Heart left ventricle (tissue), 16 donors: ENCODE data around the gene CBLC. TPM values are rescaled to one million over a fixed set of nuclear protein-coding genes. Genes with fewer than 3 reads are reported as not detected.

Experiments
- ATAC-seq, 4 donors: fragments of 200-7000 bp; cut with Tn5 transposase; one replicate each; pipeline ENCODE4 v1.9.1; 2020 to 2022; ENCODE audit warnings: moderate library complexity in 4 of 4, mild to moderate bottlenecking in 3 of 4, moderate number of reproducible peaks in 1 of 4
- DNase-seq, 5 donors: peaks; one replicate each; pipeline ENCODE4 v3.0.0-alpha.2; 2020
- H3K27ac ChIP-seq, 12 donors: fragments of 200-600 bp; sonication (generic) in 4 of 12; one replicate each; pipeline versions ENCODE4 v1.5.0 to v1.8.0; 2016 to 2022; ENCODE audit warnings: mild to moderate bottlenecking in 2 of 12
- H3K27me3 ChIP-seq, 9 donors: fragments of 200-600 bp; sonication (generic) in 2 of 9; one replicate each; pipeline versions ENCODE4 v1.5.1 to v1.8.0; 2016 to 2022; ENCODE audit warnings: mild to moderate bottlenecking in 3 of 9
- H3K36me3 ChIP-seq, 9 donors: fragments of 200-600 bp; sonication (generic) in 2 of 9; one replicate each; pipeline versions ENCODE4 v1.5.0 to v1.8.0; 2018 to 2022; ENCODE audit warnings: mild to moderate bottlenecking in 2 of 9
- H3K4me1 ChIP-seq, 12 donors: fragments of 200-600 bp; sonication (generic) in 4 of 12; one replicate each; pipeline versions ENCODE4 v1.5.0 to v1.8.0; 2016 to 2022; ENCODE audit warnings: mild to moderate bottlenecking in 3 of 12
- H3K4me3 ChIP-seq, 12 donors: fragments of 200-600 bp; sonication (generic) in 4 of 12; one replicate each; pipeline versions ENCODE4 v1.5.0 to v1.8.0; 2017 to 2022; ENCODE audit warnings: mild to moderate bottlenecking in 9 of 12, moderate library complexity in 4 of 12
- H3K9me3 ChIP-seq, 12 donors: fragments of 200-600 bp; sonication (generic) in 4 of 12; one replicate each; pipeline versions ENCODE4 v1.5.0 to v1.8.0; 2016 to 2022; ENCODE audit warnings: mild to moderate bottlenecking in 1 of 12
- CTCF ChIP-seq, 12 donors: fragments of 200-600 bp; sonication (generic) in 4 of 12; IDR thresholded peaks; one replicate each; pipeline versions ENCODE4 v1.5.0 to v1.8.0; 2018 to 2022; ENCODE audit warnings: antibody characterized with exemption in 12 of 12, mild to moderate bottlenecking in 5 of 12
- POLR2A ChIP-seq, 2 donors: fragments of 450-650 bp; IDR thresholded peaks; one replicate each; pipeline ENCODE4 v1.6.1; 2017; ENCODE audit warnings: antibody characterized with exemption in 2 of 2, mild to moderate bottlenecking in 2 of 2, moderate library complexity in 2 of 2
- WGBS, 4 donors: extraction: QIAGEN DNeasy Blood & Tissue Kit in 2 of 4; methylation state at CpG; one replicate each; pipeline versions ENCODE4 v1.1.5 to v1.1.7; 2013 to 2018; 5-methylcytosine and 5-hydroxymethylcytosine counted together
- intact Hi-C, 10 donors: fragments of 100-400 bp; cut with DNase I; formaldehyde crosslinking; loops; one replicate each; pipeline versions ENCODE4 v1.11.1 to v1.14.2; 2022
- polyA plus RNA-seq, 2 donors: library from polyadenylated mRNA; stranded (reverse); fragments of 200-250 nt; gene quantifications; one replicate each; pipeline ENCODE4 v1.2.3, GENCODE V29; 2013
- total RNA-seq, 9 donors: library from RNA; depleted of rRNA in 2 of 9; stranded (reverse); fragments of >200 nt in 2 of 9; fragmentation: NEBNext Ultra II Directional in 3 of 9; extraction: Animal tissue kit (Norgen Biotek cat#: 25700) in 3 of 9; gene quantifications; one replicate each; pipeline versions ENCODE4 v1.1.0 to v1.2.4, GENCODE V29; 2016 to 2023
- donor health status: ischemic (EF 13 %, LVEDD 7.1; RV severe dilation, severe dysfunction).
- donor health status: healthy with polysubstance abuse.
- donor health status: DM: no; HTN: yes; CAD: no.
- donor health status: DM: no; HTN: no; CAD: no.
- donor health status: ischemic (EF 25% LVEDD 6.9; RV normal size, moderate dysfunction).
- donor health status: ischemic (EF 25% LVEDD 5.7; RV mildly dilated, moderate dysfunction).
- donor health status: healthy.
- donor health status: DM: yes; HTN: yes; CAD: no.
- donor health status: ischemic (EF 35%, LVEDD 5.7; RV mildly dilated, moderate dysfunction).
- donor health status: nonischemic (EF 11% LVEDD 7.7; RV severe dilation, severe dysfunction).
- donor health status: DM: yes; HTN: yes; CAD: no.
- donor health status: PGD.
- donor health status: ischemic (EF 29% LVEDD 5.4; RV normal size, mild dysfunction).
- donor health status: nonischemic (EF 23%, LVEDD 6.1; RV moderate dilation, normal function).

Gene CBLC
- total and polyA plus RNA-seq, 11 donors = 0.04 TPM; not detected in 10

- WGBS, 4 donors = 70 to 76% (median 70%) methylated on average over 8 of the region's 8 CpGs
- DNase-seq (no peak), ATAC-seq (no peak)
- intact Hi-C loops = no loop called here
- peak overlapping the region in 10 of 12 donors; percentile 86 to 100 (median 95) for H3K27ac ChIP-seq
- TF ChIP-seq POLR2A (IDR thresholded peaks at IDR 0.05) (no peak), CTCF (IDR thresholded peaks at IDR 0.05) (no peak)
- H3K4me1 ChIP-seq = peaks cover 25 to 89% (median 66%) of the 10 kb centered on the region in 12 donors
- H3K27me3 ChIP-seq = no peaks in the 10 kb centered on the region
- peaks cover 4 to 61% (median 21%) of the 10 kb centered on the region in 9 donors for H3K36me3 ChIP-seq
- H3K4me3 ChIP-seq = peak overlapping the region in 11 of 12 donors; percentile 26 to 96 (median 55)
- H3K9me3 ChIP-seq = no peaks in the 10 kb centered on the region
These were observed 25.4 kb upstream of the CBLC start for GRCh38 chr19:44752123-44752815.

DNA sequence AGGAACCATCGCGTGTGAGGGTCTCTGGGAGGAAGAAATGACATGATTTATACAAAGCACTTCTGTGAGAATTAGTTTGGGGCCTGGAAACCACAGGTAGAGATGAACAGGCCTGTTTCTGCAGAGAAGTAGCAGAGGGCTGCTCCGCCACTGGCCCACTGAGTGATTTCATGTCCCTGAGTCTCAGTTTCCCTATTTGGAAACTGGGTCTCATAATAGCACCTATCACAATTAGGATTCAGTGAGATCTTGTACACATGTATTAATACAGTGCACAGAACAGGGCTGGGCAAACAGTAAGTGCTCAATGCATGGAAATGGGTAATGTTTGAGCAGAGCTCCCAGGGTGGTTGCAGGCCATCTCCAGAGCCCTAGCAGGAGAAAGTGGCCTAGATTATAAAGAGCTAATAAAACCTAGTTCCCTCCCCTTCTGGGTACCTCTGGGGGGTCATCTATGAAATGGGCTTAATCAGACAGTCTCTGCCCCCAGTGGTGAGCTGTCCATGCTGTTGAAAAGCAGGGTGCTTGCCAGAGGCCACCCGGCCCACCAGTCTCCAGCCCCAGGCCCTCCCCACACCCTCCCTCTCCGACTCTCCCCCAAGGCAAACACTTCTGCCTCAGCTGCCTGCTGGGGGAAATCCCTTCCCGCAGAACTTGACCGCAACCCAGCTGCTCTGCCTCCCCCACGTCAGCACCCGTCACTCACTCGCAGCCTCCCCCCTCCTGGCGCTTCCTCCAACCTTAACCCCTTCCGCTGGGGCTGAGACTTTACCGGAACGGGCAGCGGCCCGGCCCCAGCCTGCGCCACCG is 24.7 kb upstream of the CBLC start:
- DNase-seq (peak; percentile 93 to 97 (median 94)), ATAC-seq (peak; percentile 30 to 65 (median 64))
- Histone ChIP-seq H3K4me1 (peaks cover 25 to 91% (median 70%) of the 10 kb centered on the region in 12 donors), H3K36me3 (peaks cover 4 to 69% (median 21%) of the 10 kb centered on the region in 9 donors), H3K9me3 (no peaks in the 10 kb centered on the region), H3K4me3 (peak overlapping the region in 11 of 12 donors; percentile 26 to 96 (median 55)), H3K27ac (peak overlapping the region; percentile 86 to 100 (median 95)), H3K27me3 (no peaks in the 10 kb centered on the region)
- TF ChIP-seq CTCF (IDR thresholded peaks at IDR 0.05) (peak in 3 of 12 donors; percentile 10 to 20 (median 14)), POLR2A (IDR thresholded peaks at IDR 0.05) (no peak)
- intact Hi-C loops = no loop called here
- 13 to 23% (median 14%) methylated on average over 11 to 18 of the region's 18 CpGs for WGBS, 4 donors

- no peak for TF ChIP-seq CTCF (IDR thresholded peaks at IDR 0.05)
- no peak for TF ChIP-seq POLR2A (IDR thresholded peaks at IDR 0.05)
- peak overlapping the region; percentile 86 to 100 (median 95) for H3K27ac ChIP-seq
- H3K9me3 ChIP-seq = no peaks in the 10 kb centered on the region
- peaks cover 25 to 95% (median 75%) of the 10 kb centered on the region in 12 donors for H3K4me1 ChIP-seq
- no peaks in the 10 kb centered on the region for H3K27me3 ChIP-seq
- H3K4me3 ChIP-seq = peak overlapping the region in 11 of 12 donors; percentile 26 to 96 (median 55)
- intact Hi-C loops = no loop called here
- peaks cover 4 to 74% (median 25%) of the 10 kb centered on the region in 9 donors for H3K36me3 ChIP-seq
- WGBS, 4 donors = 0 to 3% (median 1%) methylated on average over 9 to 11 of the region's 11 CpGs
- DNase-seq = no peak
- ATAC-seq = no peak
These were observed 24.1 kb upstream of the CBLC start for GRCh38 chr19:44753626-44753931.
